ENCODE data around the gene RASD2. TPM values are rescaled to one million over a fixed set of nuclear protein-coding genes. Genes with fewer than 3 reads are reported as not detected.

RASD2 gene
- total RNA-seq, 1 donor from 2014 or later: 0.27 TPM

DNA sequence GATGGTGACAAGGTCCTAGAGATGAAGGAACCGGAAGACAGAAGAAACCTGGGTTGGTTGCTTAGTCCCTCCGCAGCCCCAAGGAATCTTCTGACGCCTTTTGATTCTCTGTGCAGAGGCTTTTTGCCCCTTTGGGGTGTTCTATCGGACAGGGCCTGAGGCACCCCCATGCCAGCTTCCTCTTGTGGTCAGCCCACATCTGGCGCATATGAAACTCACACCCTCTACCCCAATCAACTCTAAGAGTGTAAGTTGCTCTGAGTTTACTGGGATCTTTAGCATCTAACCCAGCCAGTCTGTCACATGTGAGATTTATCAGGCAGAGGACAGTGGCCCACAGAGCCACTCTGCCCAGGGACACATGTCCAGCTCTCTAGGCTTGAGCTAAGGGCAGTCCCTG, 17.4 kb downstream of the RASD2 start:
- Mint-ChIP-seq H3K4me3 (ENCODE audit: unreplicated experiment) (no peak overlapping the region), H3K9me3 (ENCODE audit: low read depth) (no peaks in the 10 kb centered on the region)
- DNase-seq (ENCODE audit: low spot score): no peak

DNA sequence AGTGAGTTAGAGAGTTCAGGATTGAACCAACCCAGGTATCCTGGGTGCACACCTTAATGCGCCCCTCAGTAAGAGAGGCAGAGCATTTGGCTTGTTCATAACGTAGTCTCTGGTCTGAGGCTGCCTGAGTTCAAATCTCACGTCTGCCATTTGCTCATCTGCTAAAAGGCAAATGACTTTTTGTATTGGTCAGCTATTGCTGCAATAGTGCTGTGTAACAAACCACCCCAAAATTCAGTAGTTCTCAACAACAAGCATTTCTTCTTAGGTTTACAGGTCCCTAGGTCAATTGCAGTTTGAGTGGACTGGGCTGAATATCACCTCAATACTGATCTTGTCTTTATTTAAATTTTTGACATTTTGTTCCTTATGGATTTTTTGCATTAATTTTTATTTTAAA, 18.1 kb downstream of the RASD2 start:
- DNase-seq (ENCODE audit: low spot score): no peak
- H3K36me3 Mint-ChIP-seq (ENCODE audit: low read depth): no peaks in the 10 kb centered on the region
- TF ChIP-seq, protein P1, sequence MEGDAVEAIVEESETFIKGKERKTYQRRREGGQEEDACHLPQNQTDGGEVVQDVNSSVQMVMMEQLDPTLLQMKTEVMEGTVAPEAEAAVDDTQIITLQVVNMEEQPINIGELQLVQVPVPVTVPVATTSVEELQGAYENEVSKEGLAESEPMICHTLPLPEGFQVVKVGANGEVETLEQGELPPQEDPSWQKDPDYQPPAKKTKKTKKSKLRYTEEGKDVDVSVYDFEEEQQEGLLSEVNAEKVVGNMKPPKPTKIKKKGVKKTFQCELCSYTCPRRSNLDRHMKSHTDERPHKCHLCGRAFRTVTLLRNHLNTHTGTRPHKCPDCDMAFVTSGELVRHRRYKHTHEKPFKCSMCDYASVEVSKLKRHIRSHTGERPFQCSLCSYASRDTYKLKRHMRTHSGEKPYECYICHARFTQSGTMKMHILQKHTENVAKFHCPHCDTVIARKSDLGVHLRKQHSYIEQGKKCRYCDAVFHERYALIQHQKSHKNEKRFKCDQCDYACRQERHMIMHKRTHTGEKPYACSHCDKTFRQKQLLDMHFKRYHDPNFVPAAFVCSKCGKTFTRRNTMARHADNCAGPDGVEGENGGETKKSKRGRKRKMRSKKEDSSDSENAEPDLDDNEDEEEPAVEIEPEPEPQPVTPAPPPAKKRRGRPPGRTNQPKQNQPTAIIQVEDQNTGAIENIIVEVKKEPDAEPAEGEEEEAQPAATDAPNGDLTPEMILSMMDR (IDR thresholded peaks at IDR 0.05): no peak
- H3K4me1 Mint-ChIP-seq (ENCODE audit: low read depth): peaks cover 25% of the 10 kb centered on the region
- no peak overlapping the region for H3K4me3 Mint-ChIP-seq (ENCODE audit: unreplicated experiment)
- no peaks in the 10 kb centered on the region for H3K9me3 Mint-ChIP-seq (ENCODE audit: low read depth)
- no peak overlapping the region for H3K27ac Mint-ChIP-seq (ENCODE audit: unreplicated experiment)
- H3K27me3 Mint-ChIP-seq (ENCODE audit: low read depth): peaks cover 13% of the 10 kb centered on the region

More for the DNA sequence above, 17.4 kb downstream of the RASD2 start:
- TF ChIP-seq, protein P1 (IDR thresholded peaks at IDR 0.05): no peak
- peaks cover 13% of the 10 kb centered on the region for H3K27me3 Mint-ChIP-seq (ENCODE audit: low read depth)
- no peak overlapping the region for H3K27ac Mint-ChIP-seq (ENCODE audit: unreplicated experiment)
- peaks cover 19% of the 10 kb centered on the region for H3K4me1 Mint-ChIP-seq (ENCODE audit: low read depth)
- H3K36me3 Mint-ChIP-seq (ENCODE audit: low read depth): no peaks in the 10 kb centered on the region

DNA sequence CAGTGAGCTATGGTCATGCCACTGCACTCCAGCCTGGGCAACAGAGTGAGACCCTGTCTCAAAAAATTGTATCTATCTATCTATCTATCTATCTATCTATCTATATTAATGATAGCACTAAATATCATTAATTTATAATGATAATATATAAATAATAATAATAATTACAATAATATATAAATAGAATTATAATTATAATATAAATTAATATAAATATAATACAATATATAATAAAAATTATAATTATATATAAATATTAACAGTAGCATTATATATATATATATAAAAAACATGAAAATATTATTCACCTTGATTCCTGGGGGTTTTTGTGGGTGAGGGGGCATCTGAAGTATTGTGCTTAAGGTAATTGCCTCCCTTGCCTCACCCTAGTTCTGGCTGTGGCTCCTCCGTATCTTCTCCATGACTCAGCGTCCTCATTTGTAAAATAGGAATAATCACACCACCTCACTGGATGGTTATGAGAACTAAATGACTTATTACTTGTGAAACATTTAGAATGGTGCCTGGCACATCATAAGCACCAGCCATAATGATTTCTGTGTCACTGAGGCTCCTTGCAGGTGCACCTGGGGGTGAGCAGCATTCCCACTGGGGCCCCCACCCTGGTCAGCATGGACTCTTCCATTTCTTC, 18.8 kb downstream of the RASD2 start:
- TF ChIP-seq, protein P1 (IDR thresholded peaks at IDR 0.05): no peak
- no peaks in the 10 kb centered on the region for H3K36me3 Mint-ChIP-seq (ENCODE audit: low read depth)
- peaks cover 25% of the 10 kb centered on the region for H3K4me1 Mint-ChIP-seq (ENCODE audit: low read depth)
- DNase-seq (ENCODE audit: low spot score): no peak
- H3K4me3 Mint-ChIP-seq (ENCODE audit: unreplicated experiment): no peak overlapping the region
- peaks cover 13% of the 10 kb centered on the region for H3K27me3 Mint-ChIP-seq (ENCODE audit: low read depth)
- H3K27ac Mint-ChIP-seq (ENCODE audit: unreplicated experiment): no peak overlapping the region
- H3K9me3 Mint-ChIP-seq (ENCODE audit: low read depth): no peaks in the 10 kb centered on the region

DNA sequence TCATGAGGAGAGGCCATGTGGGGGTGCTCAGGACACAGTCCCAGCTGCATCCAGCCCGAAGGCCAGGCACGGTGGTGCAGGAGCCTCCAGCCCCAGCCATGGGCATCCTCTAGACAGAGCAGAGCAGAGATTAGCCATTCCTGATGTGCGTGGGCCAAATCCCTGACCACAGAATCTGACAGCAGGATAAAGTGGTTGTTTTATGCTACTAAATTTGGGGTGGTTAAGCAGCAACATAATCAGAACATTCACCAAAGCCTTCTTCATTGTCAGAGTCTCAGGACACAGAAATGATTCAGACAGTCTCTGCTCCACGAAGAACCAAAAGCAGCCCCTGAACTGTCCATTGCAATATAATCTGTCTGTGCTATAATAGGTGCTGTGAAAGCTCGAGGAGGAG, 19.7 kb downstream of the RASD2 start:
- TF ChIP-seq, protein P1 (IDR thresholded peaks at IDR 0.05): no peak
- Mint-ChIP-seq H3K36me3 (ENCODE audit: low read depth) (no peaks in the 10 kb centered on the region), H3K4me3 (ENCODE audit: unreplicated experiment) (no peak overlapping the region), H3K4me1 (ENCODE audit: low read depth) (peaks cover 29% of the 10 kb centered on the region), H3K27me3 (ENCODE audit: low read depth) (peaks cover 13% of the 10 kb centered on the region), H3K9me3 (ENCODE audit: low read depth) (no peaks in the 10 kb centered on the region), H3K27ac (ENCODE audit: unreplicated experiment) (no peak overlapping the region)
- DNase-seq (ENCODE audit: low spot score): no peak

DNA sequence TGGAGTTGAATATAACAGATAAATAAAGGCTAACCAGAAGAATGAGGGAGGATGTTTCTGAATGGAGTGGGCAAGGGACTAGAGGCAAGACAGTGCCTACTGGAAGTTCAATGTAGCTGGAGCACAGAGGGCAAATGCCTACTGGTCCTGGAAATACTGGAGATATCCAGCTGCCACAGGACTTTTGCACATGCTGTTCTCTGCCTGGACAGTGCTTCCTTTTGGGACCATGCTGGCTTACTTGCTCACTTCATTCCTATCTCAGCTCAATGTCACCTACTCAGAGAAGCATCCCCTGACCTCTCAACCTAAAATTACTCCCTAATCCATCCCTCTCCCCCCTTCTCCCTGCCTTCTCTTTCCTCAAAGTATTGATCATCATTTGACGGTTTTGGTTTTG, 20.2 kb downstream of the RASD2 start:
- Mint-ChIP-seq H3K4me3 (ENCODE audit: unreplicated experiment) (no peak overlapping the region), H3K9me3 (ENCODE audit: low read depth) (no peaks in the 10 kb centered on the region), H3K27ac (ENCODE audit: unreplicated experiment) (no peak overlapping the region), H3K27me3 (ENCODE audit: low read depth) (peaks cover 13% of the 10 kb centered on the region), H3K4me1 (ENCODE audit: low read depth) (peaks cover 29% of the 10 kb centered on the region), H3K36me3 (ENCODE audit: low read depth) (no peaks in the 10 kb centered on the region)
- no peak for DNase-seq (ENCODE audit: low spot score)
- TF ChIP-seq, protein P1 (IDR thresholded peaks at IDR 0.05): no peak
